CD14-positive monocyte (primary cell): ENCODE results near the gene EEF1B2. TPM values are rescaled to one million over a fixed set of nuclear protein-coding genes. Genes with fewer than 3 reads are reported as not detected.
A peak's percentile ranks its signal among the peaks of the same experiment; 100 is the strongest.

Source experiments
- DNase-seq, 3 donors: peaks; one replicate each; pipeline ENCODE4 v3.0.0-alpha.2; 2011 to 2022
- H2AFZ ChIP-seq: 2 replicates; pipeline ENCODE4 v1.6.0; 2012; ENCODE audit warnings: mild to moderate bottlenecking, low read depth, low read length, inconsistent platforms; ENCODE audit not compliant: insufficient read depth, poor library complexity, severe bottlenecking
- H3K27ac ChIP-seq, 2 donors: 1 replicate in 1 of 2; 2 replicates in 1 of 2; pipeline ENCODE4 v1.5.1; 2012 to 2013; ENCODE audit warnings: low read length in 2 of 2, control low read depth in 1 of 2, inconsistent platforms in 1 of 2, low read depth in 1 of 2, mild to moderate bottlenecking in 1 of 2
- H3K27me3 ChIP-seq, 2 donors: one replicate each; pipeline versions ENCODE4 v1.6.0 to v1.6.1; 2011 to 2013; ENCODE audit warnings: low read length in 2 of 2; ENCODE audit not compliant: control insufficient read depth in 2 of 2, insufficient read depth in 2 of 2
- H3K36me3 ChIP-seq, 2 donors: replicated peaks in 1 of 2; 1 replicate in 1 of 2; 2 replicates in 1 of 2; pipeline versions ENCODE4 v1.5.1 to v1.6.1; 2012 to 2013; ENCODE audit warnings: low read length in 2 of 2, control low read depth in 1 of 2, inconsistent platforms in 1 of 2, mild to moderate bottlenecking in 1 of 2; ENCODE audit not compliant: insufficient read depth in 2 of 2, control insufficient read depth in 1 of 2
- H3K4me1 ChIP-seq, 2 donors: 1 replicate in 1 of 2; 2 replicates in 1 of 2; pipeline versions ENCODE4 v1.5.1 to v1.6.1; 2012 to 2013; ENCODE audit warnings: low read length in 2 of 2, control low read depth in 1 of 2, inconsistent platforms in 1 of 2, mild to moderate bottlenecking in 1 of 2, moderate library complexity in 1 of 2; ENCODE audit not compliant: insufficient read depth in 2 of 2, control insufficient read depth in 1 of 2
- H3K4me2 ChIP-seq: replicated peaks from 2 replicates; pipeline ENCODE3; 2012; ENCODE audit warnings: low read length, moderate library complexity, mild to moderate bottlenecking; ENCODE audit not compliant: poor library complexity, severe bottlenecking; ENCODE audit errors: extremely low read depth
- H3K4me3 ChIP-seq, 3 experiments: fragments of 200-600 bp in 1 of 3; sonication (generic) in 1 of 3; replicated peaks in 1 of 3; 1 replicate in 2 of 3; 2 replicates in 1 of 3; pipeline ENCODE4 v1.5.1; 2011 to 2013; ENCODE audit warnings: low read length in 3 of 3, mild to moderate bottlenecking in 3 of 3, control low read depth in 2 of 3, low read depth in 2 of 3, inconsistent platforms in 1 of 3, moderate library complexity in 1 of 3
- H3K79me2 ChIP-seq: 2 replicates; pipeline ENCODE4 v1.6.0; 2012; ENCODE audit warnings: mild to moderate bottlenecking, control low read depth, inconsistent platforms, low read length, moderate library complexity; ENCODE audit not compliant: insufficient read depth
- H3K9ac ChIP-seq: 2 replicates; pipeline ENCODE4 v1.6.0; 2017; ENCODE audit warnings: low read length, mild to moderate bottlenecking; ENCODE audit not compliant: insufficient read depth, poor library complexity, severe bottlenecking
- H3K9me3 ChIP-seq, 2 donors: replicated peaks in 1 of 2; 1 replicate in 1 of 2; 2 replicates in 1 of 2; pipeline versions ENCODE4 v1.5.1 to v1.6.1; 2012 to 2013; ENCODE audit warnings: low read length in 2 of 2, control low read depth in 1 of 2; ENCODE audit not compliant: control insufficient read depth in 1 of 2, insufficient read depth in 1 of 2
- H4K20me1 ChIP-seq: 2 replicates; pipeline ENCODE4 v1.6.0; 2012; ENCODE audit warnings: mild to moderate bottlenecking, low read length, control low read depth, moderate library complexity; ENCODE audit not compliant: insufficient read depth
- H3K27ac Mint-ChIP-seq, 7 donors: one replicate each; pipeline ENCODE4 v1.8.0; 2020; ENCODE audit warnings: mild to moderate bottlenecking in 7 of 7, mixed read lengths in 7 of 7, moderate library complexity in 6 of 7, inconsistent platforms in 2 of 7
- H3K27me3 Mint-ChIP-seq, 3 donors: one replicate each; pipeline ENCODE4 v1.8.0; 2021 to 2022; ENCODE audit warnings: low read depth in 3 of 3, mild to moderate bottlenecking in 3 of 3, mixed read lengths in 3 of 3, moderate library complexity in 3 of 3, inconsistent platforms in 1 of 3
- H3K36me3 Mint-ChIP-seq, 2 donors: one replicate each; pipeline ENCODE4 v1.8.0; 2020; ENCODE audit warnings: mixed read lengths in 2 of 2, inconsistent platforms in 1 of 2, mild to moderate bottlenecking in 1 of 2
- H3K4me1 Mint-ChIP-seq: one replicate; pipeline ENCODE4 v1.8.0; 2020; ENCODE audit warnings: mild to moderate bottlenecking, mixed read lengths
- H3K4me3 Mint-ChIP-seq, 2 donors: one replicate each; pipeline ENCODE4 v1.8.0; 2020; ENCODE audit warnings: mild to moderate bottlenecking in 2 of 2, mixed read lengths in 2 of 2, moderate library complexity in 1 of 2
- H3K9me3 Mint-ChIP-seq, 7 donors: one replicate each; pipeline ENCODE4 v1.8.0; 2020 to 2022; ENCODE audit warnings: mixed read lengths in 7 of 7, mild to moderate bottlenecking in 6 of 7, moderate library complexity in 6 of 7, inconsistent platforms in 2 of 7
- WGBS: methylation state at CpG from one replicate; pipeline ENCODE4 v1.1.5; 2013; ENCODE audit warnings: missing lambda C conversion rate; ENCODE audit not compliant: insufficient coverage; 5-methylcytosine and 5-hydroxymethylcytosine counted together
- intact Hi-C, 2 donors: fragments of 100-400 bp; cut with micrococcal nuclease; formaldehyde crosslinking; loops; one replicate each; pipeline versions ENCODE4 v1.15.0 to v1.15.1; 2023
- polyA minus RNA-seq: library from RNA; depleted of rRNA, polyadenylated mRNA; stranded (reverse); fragments of >200 nt; gene quantifications from 2 replicates; pipeline ENCODE4 v1.2.3, GENCODE V29; 2012
- polyA plus RNA-seq, 3 donors: library from polyadenylated mRNA; depleted of rRNA in 1 of 3; unstranded in 2 of 3; stranded (reverse) in 1 of 3; fragments of 300-500 nt in 2 of 3; fragments of >200 nt in 1 of 3; fragmentation: Illumina TruSeq in 2 of 3; gene quantifications; 1 replicate in 2 of 3; 2 replicates in 1 of 3; pipeline ENCODE4 v1.2.3, GENCODE V29; 2012 to 2021
- total RNA-seq, 12 experiments: library from RNA in 1 of 12; stranded (reverse) in 1 of 12; fragments of 120-200 nt in 1 of 12; gene quantifications; one replicate each; pipeline ENCODE4 v1.2.4 and lab custom pipeline; 2013 to 2026; ENCODE audit warnings: mixed read lengths in 6 of 12, inconsistent platforms in 1 of 12
- TF ChIP-seq, protein P1 (sequence below): fragments of 200-600 bp; IDR thresholded peaks from one replicate; pipeline ENCODE4 v1.8.0; 2022; ENCODE audit warnings: antibody characterized with exemption, mild to moderate bottlenecking

EEF1B2 gene
- 657 TPM for total RNA-seq (2013)
- 100 to 1,000 TPM; 330 to 406 (median 355) TPM for polyA plus RNA-seq
- 161 and 251 TPM in 2 replicates for polyA minus RNA-seq
- total RNA-seq (lab: John Stamatoyannopoulos, UW): 93.7 to 278 (median 230) reads per million in 11 experiments

GRCh38 chr2:206159346-206160124 is at the start of gene EEF1B2, which contains the start of gene NDUFS1:
Gene EEF1B2 (plus strand): TSS chr2:206159895. CDS start chr2:206159980, 85 bp downstream.
Gene NDUFS1 (minus strand): TSS chr2:206159444. CDS start chr2:206153678, 5,766 bp downstream.
- Mint-ChIP-seq H3K36me3 (peaks cover 29 to 42% of the 10 kb centered on the region in 2 donors), H3K4me3 (peak within 1 kb of the TSS; percentile 96 to 97)
- H3K4me1 ChIP-seq: peaks cover 18 to 29% of the 10 kb centered on the region in 2 donors

DNA sequence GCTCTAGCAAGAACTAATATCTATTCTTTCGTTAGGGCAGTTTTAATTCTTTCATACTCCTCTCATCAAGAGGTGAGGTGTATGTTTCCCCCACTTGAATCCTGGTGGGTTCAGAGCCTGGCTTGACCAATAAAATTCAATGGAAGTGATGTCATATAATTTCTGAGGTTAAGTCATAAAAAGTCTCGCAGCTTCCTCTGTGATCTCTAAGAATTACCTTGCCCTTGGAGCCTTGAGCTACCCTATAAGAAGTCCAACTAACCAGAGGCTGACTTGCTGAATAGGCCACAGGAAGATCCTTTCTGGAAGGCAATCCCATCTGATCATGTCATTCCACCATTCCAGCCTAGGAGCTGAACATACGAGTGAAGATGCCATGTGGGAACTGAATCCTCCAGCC is 47.6 kb upstream of the EEF1B2 start:
- H3K9me3 ChIP-seq: peaks cover 5 to 7% of the 10 kb centered on the region in 2 donors
- no peaks in the 10 kb centered on the region for H3K27me3 Mint-ChIP-seq

More at GRCh38 chr2:206159346-206160124, at the start of gene EEF1B2, which contains the start of gene NDUFS1:
- peaks cover 28% of the 10 kb centered on the region for H4K20me1 ChIP-seq
- H3K27ac ChIP-seq: peak within 1 kb of the TSS; percentile 82 to 97
- DNase-seq: peak; percentile 96 to 98 (median 97)
- TF ChIP-seq, protein P1, sequence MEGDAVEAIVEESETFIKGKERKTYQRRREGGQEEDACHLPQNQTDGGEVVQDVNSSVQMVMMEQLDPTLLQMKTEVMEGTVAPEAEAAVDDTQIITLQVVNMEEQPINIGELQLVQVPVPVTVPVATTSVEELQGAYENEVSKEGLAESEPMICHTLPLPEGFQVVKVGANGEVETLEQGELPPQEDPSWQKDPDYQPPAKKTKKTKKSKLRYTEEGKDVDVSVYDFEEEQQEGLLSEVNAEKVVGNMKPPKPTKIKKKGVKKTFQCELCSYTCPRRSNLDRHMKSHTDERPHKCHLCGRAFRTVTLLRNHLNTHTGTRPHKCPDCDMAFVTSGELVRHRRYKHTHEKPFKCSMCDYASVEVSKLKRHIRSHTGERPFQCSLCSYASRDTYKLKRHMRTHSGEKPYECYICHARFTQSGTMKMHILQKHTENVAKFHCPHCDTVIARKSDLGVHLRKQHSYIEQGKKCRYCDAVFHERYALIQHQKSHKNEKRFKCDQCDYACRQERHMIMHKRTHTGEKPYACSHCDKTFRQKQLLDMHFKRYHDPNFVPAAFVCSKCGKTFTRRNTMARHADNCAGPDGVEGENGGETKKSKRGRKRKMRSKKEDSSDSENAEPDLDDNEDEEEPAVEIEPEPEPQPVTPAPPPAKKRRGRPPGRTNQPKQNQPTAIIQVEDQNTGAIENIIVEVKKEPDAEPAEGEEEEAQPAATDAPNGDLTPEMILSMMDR: no peak
- H3K4me3 ChIP-seq: peak within 1 kb of the TSS; percentile 56 to 93 (median 90)
- no peaks in the 10 kb centered on the region for H3K27me3 ChIP-seq
- WGBS: 0% methylated on average over 49 of the region's 64 CpGs
- H3K4me1 Mint-ChIP-seq: peaks cover 27% of the 10 kb centered on the region
- peak within 1 kb of the TSS; percentile 85 for H3K4me2 ChIP-seq
- H2AFZ ChIP-seq: peak within 1 kb of the TSS; percentile 96
- H3K27me3 Mint-ChIP-seq: no peaks in the 10 kb centered on the region
- no peaks in the 10 kb centered on the region for H3K9me3 ChIP-seq
- H3K27ac Mint-ChIP-seq: peak within 1 kb of the TSS; percentile 94 to 98 (median 98)
- H3K9me3 Mint-ChIP-seq: peaks cover 0 to 2% (median 0%) of the 10 kb centered on the region in 7 donors
- peak within 1 kb of the TSS; percentile 92 for H3K9ac ChIP-seq
- peaks cover 18 to 33% of the 10 kb centered on the region in 2 donors for H3K36me3 ChIP-seq
- peaks cover 73% of the 10 kb centered on the region for H3K79me2 ChIP-seq
- intact Hi-C loops: loop anchor here (5.0 kb wide), 1 partner anchor 72 kb away; the partner anchor contains the start of gene INO80D (in 2 of the 2)

More for the DNA sequence above, 47.6 kb upstream of the EEF1B2 start:
- no peaks in the 10 kb centered on the region for H3K79me2 ChIP-seq
- intact Hi-C loops: no loop called here
- H3K4me3 ChIP-seq: no peak overlapping the region
- H3K4me1 ChIP-seq: no peaks in the 10 kb centered on the region
- TF ChIP-seq, protein P1: no peak
- Mint-ChIP-seq H3K9me3 (peaks cover 0 to 15% (median 7%) of the 10 kb centered on the region in 7 donors), H3K27ac (no peak overlapping the region), H3K36me3 (peaks cover 6 to 29% of the 10 kb centered on the region in 2 donors), H3K4me1 (peaks cover 2% of the 10 kb centered on the region), H3K4me3 (no peak overlapping the region)
- no peak overlapping the region for H3K9ac ChIP-seq
- no peaks in the 10 kb centered on the region for H4K20me1 ChIP-seq
- no peak overlapping the region for H2AFZ ChIP-seq
- H3K27me3 ChIP-seq: no peaks in the 10 kb centered on the region
- no peak overlapping the region for H3K4me2 ChIP-seq
- DNase-seq: no peak
- WGBS: 100% methylated on average over 1 of the region's 3 CpGs
- no peak overlapping the region for H3K27ac ChIP-seq
- H3K36me3 ChIP-seq: peaks cover 2% of the 10 kb centered on the region in 2 donors
